ENCODE results near the gene PPP2R5B. TPM values are rescaled to one million over a fixed set of nuclear protein-coding genes. Genes with fewer than 3 reads are reported as not detected.

The PPP2R5B gene
- total RNA-seq, 1 experiment from 2014 or later = 1.8 TPM

DNA sequence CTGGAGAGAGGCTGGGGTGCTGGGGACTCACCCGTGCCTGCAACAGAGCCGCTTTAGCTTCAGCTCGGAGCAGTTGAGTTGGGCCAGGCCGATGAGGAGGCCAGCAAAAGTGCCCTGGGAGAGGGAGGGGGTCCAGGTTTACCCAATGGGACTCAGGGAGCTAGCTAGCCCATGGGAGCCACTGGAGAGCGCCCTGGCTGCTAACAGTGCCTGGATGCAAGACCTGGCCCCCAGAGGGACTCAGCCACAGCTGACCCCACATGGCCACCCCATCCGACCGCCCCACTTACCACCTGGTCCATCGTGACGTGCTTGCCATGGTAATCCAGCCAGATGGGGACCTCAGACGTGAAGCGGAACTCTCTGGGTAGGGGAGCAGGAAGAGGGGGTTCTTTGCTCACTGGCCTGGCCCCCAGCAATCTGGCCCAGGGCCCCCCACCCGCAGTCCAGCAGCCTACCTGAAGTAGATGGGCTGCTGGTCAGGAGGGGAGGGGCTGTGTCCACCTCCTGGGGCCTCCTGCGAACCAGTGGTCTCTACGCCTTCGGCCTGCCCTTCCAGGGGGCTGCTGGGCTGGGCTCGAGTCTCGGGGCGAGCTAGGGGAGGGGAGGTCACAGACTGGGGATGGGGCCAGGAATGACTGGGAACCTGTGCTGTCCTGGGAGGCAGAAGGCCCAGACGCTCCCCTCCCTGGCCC lies 27.0 kb upstream of the PPP2R5B start:
- Histone ChIP-seq H3K9ac (ENCODE audit: low read length) (no peak overlapping the region), H4K20me1 (ENCODE audit: insufficient read depth, low read depth, low read length) (no peaks in the 10 kb centered on the region), H3K4me1 (ENCODE audit: low read length) (peaks cover 4% of the 10 kb centered on the region; the same call in 1 of the 2 replicates), H3K9me2 (replicated peaks; ENCODE audit: insufficient read depth, low read length) (no peaks in the 10 kb centered on the region), H3K36me3 (ENCODE audit: insufficient read depth, low read length) (no peaks in the 10 kb centered on the region), H3K4me3 (ENCODE audit: low read length) (no peak overlapping the region), H3K9me3 (ENCODE audit: low read length) (no peaks in the 10 kb centered on the region), H3K27me3 (ENCODE audit: low read length) (no peaks in the 10 kb centered on the region), H3K4me2 (ENCODE audit: low read depth, low read length, poor library complexity, severe bottlenecking) (no peak overlapping the region), H3K79me2 (ENCODE audit: low read length) (no peaks in the 10 kb centered on the region), H2AFZ (ENCODE audit: low read length) (no peak overlapping the region), H3K27ac (ENCODE audit: low read length) (no peak overlapping the region)
- DNase-seq = no peak

DNA sequence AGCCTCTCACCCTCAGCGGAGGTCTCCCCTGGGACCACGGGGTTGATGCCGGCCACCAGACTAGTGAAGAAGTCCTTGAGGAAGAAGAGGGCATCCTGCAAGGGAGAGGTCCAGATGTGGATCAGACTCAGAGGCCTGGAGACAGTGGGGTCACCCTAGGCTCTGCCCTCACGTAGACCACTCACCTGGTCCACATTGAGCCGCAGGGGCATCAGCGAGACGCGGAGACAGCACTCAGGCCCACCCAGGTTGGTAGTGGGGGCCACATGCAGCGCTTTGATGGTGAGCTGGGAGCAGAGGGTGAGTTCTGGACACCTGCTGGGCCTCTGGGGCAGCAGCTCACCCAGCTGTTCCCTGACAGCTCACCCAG lies 26.4 kb upstream of the PPP2R5B start:
- Histone ChIP-seq H3K4me2 (ENCODE audit: low read depth, low read length, poor library complexity, severe bottlenecking) (no peak overlapping the region), H3K79me2 (ENCODE audit: low read length) (no peaks in the 10 kb centered on the region), H3K4me1 (ENCODE audit: low read length) (peaks cover 4% of the 10 kb centered on the region; the same call in 1 of the 2 replicates), H3K9me3 (ENCODE audit: low read length) (no peaks in the 10 kb centered on the region), H2AFZ (ENCODE audit: low read length) (no peak overlapping the region), H3K36me3 (ENCODE audit: insufficient read depth, low read length) (no peaks in the 10 kb centered on the region), H4K20me1 (ENCODE audit: insufficient read depth, low read depth, low read length) (no peaks in the 10 kb centered on the region), H3K9ac (ENCODE audit: low read length) (no peak overlapping the region), H3K4me3 (ENCODE audit: low read length) (no peak overlapping the region), H3K9me2 (replicated peaks; ENCODE audit: insufficient read depth, low read length) (no peaks in the 10 kb centered on the region), H3K27me3 (ENCODE audit: low read length) (no peaks in the 10 kb centered on the region), H3K27ac (ENCODE audit: low read length) (no peak overlapping the region)
- DNase-seq = no peak

DNA sequence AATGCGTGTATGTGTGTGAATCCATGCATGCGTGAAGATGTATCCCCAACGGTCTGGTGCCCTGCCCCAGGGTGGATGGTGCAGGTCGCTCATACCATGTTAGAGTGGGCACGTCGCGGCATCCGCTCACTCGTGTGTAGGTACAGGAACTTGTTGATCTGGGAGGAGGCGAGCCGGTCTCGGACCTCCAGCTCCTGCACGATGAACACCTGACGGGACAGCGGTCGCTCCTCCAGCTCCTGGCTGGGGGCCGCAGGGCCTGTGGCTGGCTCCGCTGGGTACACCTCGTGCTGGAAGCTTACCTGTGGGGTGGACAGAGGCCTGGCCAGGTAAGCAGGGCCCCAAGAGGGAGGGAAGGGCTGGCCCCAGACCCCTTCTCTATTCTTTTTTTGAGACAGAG lies 25.9 kb upstream of the PPP2R5B start:
- DNase-seq = no peak
- Histone ChIP-seq H3K4me2 (ENCODE audit: low read depth, low read length, poor library complexity, severe bottlenecking) (no peak overlapping the region), H2AFZ (ENCODE audit: low read length) (no peak overlapping the region), H3K36me3 (ENCODE audit: insufficient read depth, low read length) (no peaks in the 10 kb centered on the region), H3K4me1 (ENCODE audit: low read length) (peaks cover 4% of the 10 kb centered on the region; the same call in 1 of the 2 replicates), H3K27me3 (ENCODE audit: low read length) (no peaks in the 10 kb centered on the region), H3K9ac (ENCODE audit: low read length) (no peak overlapping the region), H3K79me2 (ENCODE audit: low read length) (no peaks in the 10 kb centered on the region), H4K20me1 (ENCODE audit: insufficient read depth, low read depth, low read length) (no peaks in the 10 kb centered on the region), H3K9me3 (ENCODE audit: low read length) (no peaks in the 10 kb centered on the region), H3K9me2 (replicated peaks; ENCODE audit: insufficient read depth, low read length) (no peaks in the 10 kb centered on the region), H3K4me3 (ENCODE audit: low read length) (no peak overlapping the region), H3K27ac (ENCODE audit: low read length) (no peak overlapping the region)

DNA sequence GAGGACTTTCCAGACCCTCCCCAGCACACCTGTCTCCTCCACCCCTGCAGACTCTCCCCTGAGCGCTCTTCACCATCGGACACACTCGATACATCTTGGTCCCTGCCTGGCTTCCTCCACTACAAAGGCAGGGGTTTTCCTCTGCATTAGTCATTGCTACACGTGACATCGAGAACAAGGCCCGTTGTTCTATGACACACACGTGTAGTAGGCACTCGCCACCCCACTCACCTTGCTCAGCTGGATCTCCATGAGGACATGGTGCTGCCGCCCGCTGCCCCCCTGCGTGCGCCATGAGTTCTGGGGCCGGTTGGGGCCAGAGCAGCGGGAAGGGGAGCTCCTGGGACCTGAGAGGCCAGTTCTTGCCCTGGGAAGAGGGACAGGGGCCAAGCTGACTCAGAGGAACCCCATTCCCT lies 24.2 kb upstream of the PPP2R5B start:
- H3K27me3 ChIP-seq (ENCODE audit: low read length) = no peaks in the 10 kb centered on the region
- no peak for DNase-seq

DNA sequence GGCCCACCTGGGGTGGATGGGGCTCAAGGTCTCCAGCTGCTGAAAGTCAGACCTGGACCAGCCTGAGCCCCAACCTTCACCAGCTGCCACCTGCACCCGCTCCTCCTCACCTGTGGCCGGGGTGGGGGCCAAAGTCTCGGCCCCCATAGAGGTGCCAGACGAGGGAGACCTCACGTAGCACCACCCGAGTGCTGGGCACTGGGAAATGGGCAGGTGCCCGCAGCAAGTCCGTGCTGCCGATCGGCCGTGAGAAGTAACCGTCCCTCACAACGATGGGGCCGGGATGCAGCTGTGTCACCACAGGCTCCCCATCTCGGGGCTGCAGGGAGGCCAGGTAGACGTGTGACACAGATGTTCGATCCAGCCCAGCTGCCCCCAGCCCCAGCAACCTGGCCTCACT lies 23.7 kb upstream of the PPP2R5B start:
- Histone ChIP-seq H3K27ac (ENCODE audit: low read length) (no peak overlapping the region), H3K4me2 (ENCODE audit: low read depth, low read length, poor library complexity, severe bottlenecking) (no peak overlapping the region), H3K4me1 (ENCODE audit: low read length) (no peaks in the 10 kb centered on the region)

More for the DNA sequence above, 24.2 kb upstream of the PPP2R5B start:
- Histone ChIP-seq H3K9me3 (ENCODE audit: low read length) (no peaks in the 10 kb centered on the region), H3K9ac (ENCODE audit: low read length) (no peak overlapping the region), H3K4me1 (ENCODE audit: low read length) (no peaks in the 10 kb centered on the region), H3K4me3 (ENCODE audit: low read length) (no peak overlapping the region), H3K4me2 (ENCODE audit: low read depth, low read length, poor library complexity, severe bottlenecking) (no peak overlapping the region), H4K20me1 (ENCODE audit: insufficient read depth, low read depth, low read length) (no peaks in the 10 kb centered on the region), H3K27ac (ENCODE audit: low read length) (no peak overlapping the region), H2AFZ (ENCODE audit: low read length) (no peak overlapping the region), H3K36me3 (ENCODE audit: insufficient read depth, low read length) (no peaks in the 10 kb centered on the region), H3K79me2 (ENCODE audit: low read length) (no peaks in the 10 kb centered on the region), H3K9me2 (replicated peaks; ENCODE audit: insufficient read depth, low read length) (no peaks in the 10 kb centered on the region)

DNA sequence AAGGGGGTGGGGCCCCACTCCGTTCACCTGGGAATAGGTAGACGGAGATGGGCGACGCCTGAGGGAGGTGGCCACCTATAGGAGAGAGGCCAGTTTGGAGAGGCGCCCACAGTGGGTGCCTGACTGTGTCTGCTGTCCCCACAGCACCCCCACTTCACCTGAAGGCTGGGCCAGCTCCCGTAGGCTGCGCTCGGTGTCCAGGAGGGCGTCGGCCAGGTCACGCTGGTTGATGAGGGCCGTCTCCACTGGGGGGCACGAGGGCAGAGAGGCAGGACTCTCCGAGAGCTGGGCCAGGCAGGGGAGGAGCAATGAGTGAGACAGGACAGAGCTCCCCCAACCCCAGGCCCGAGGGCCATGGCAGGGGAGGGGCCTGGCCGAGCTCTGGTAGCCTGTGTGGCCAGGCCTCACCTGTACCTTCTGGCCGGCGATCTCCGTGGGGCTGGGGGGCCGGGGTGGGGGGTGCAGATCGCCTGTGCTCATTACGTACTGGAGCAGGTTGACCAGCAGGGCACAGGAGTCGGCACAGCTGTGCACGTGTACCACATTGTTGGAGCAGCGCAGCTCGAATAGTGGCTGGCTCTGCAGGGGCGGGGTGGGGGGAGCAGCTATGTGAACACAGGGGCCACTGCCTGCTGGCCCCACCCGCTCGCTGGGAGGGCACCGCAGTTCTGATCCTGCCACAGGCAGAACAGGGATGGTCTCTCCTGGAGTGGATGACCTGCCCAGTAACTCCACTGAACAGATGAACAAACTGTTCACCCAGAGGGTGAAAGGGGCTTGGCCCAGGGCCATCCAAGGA lies 22.2 kb upstream of the PPP2R5B start:
- Histone ChIP-seq H4K20me1 (ENCODE audit: insufficient read depth, low read depth, low read length) (no peaks in the 10 kb centered on the region), H3K4me1 (ENCODE audit: low read length) (no peaks in the 10 kb centered on the region), H2AFZ (ENCODE audit: low read length) (no peak overlapping the region), H3K4me3 (ENCODE audit: low read length) (no peak overlapping the region), H3K27me3 (ENCODE audit: low read length) (no peaks in the 10 kb centered on the region), H3K27ac (ENCODE audit: low read length) (no peak overlapping the region), H3K4me2 (ENCODE audit: low read depth, low read length, poor library complexity, severe bottlenecking) (no peak overlapping the region), H3K36me3 (ENCODE audit: insufficient read depth, low read length) (no peaks in the 10 kb centered on the region), H3K9me2 (replicated peaks; ENCODE audit: insufficient read depth, low read length) (no peaks in the 10 kb centered on the region), H3K79me2 (ENCODE audit: low read length) (no peaks in the 10 kb centered on the region), H3K9ac (ENCODE audit: low read length) (no peak overlapping the region), H3K9me3 (ENCODE audit: low read length) (no peaks in the 10 kb centered on the region)
- no peak for DNase-seq

More for the DNA sequence above, 23.7 kb upstream of the PPP2R5B start:
- H3K27me3 ChIP-seq (ENCODE audit: low read length) = no peaks in the 10 kb centered on the region
- no peaks in the 10 kb centered on the region for H4K20me1 ChIP-seq (ENCODE audit: insufficient read depth, low read depth, low read length)
- DNase-seq = no peak
- H2AFZ ChIP-seq (ENCODE audit: low read length) = no peak overlapping the region
- no peaks in the 10 kb centered on the region for H3K9me3 ChIP-seq (ENCODE audit: low read length)
- H3K9me2 ChIP-seq (replicated peaks; ENCODE audit: insufficient read depth, low read length) = no peaks in the 10 kb centered on the region
- H3K79me2 ChIP-seq (ENCODE audit: low read length) = no peaks in the 10 kb centered on the region
- no peak overlapping the region for H3K4me3 ChIP-seq (ENCODE audit: low read length)
- no peak overlapping the region for H3K9ac ChIP-seq (ENCODE audit: low read length)
- no peaks in the 10 kb centered on the region for H3K36me3 ChIP-seq (ENCODE audit: insufficient read depth, low read length)

DNA sequence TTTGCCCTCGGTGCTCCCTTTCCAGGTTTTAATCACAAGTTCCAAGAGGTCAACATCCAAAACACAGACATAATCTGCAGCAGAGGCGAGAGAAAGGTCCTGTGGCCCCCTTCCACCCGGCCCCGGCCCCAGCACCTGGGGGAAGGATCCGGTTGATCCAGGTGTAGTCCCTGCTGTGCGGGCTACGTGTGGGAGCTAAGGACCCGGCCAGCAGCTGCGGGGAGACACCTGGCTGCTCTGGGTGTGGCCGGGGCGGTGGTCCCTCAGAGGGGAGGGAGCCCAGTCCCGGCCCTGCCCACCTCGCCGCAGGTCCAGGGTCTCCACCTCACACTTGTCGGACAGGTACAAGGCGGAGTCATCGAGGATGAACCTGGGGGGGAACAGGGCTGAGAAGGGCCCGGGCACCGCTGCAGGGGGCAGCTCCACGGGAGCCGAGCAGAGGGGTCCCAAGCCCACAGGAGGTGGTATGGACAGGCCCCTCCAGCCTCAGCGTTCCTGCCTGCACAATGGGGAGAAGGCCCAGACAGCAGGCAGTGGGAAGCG lies 21.1 kb upstream of the PPP2R5B start:
- Histone ChIP-seq H3K79me2 (ENCODE audit: low read length) (no peaks in the 10 kb centered on the region), H4K20me1 (ENCODE audit: insufficient read depth, low read depth, low read length) (no peaks in the 10 kb centered on the region), H3K4me1 (ENCODE audit: low read length) (no peaks in the 10 kb centered on the region), H3K9me2 (replicated peaks; ENCODE audit: insufficient read depth, low read length) (no peaks in the 10 kb centered on the region), H3K27me3 (ENCODE audit: low read length) (no peaks in the 10 kb centered on the region), H3K9me3 (ENCODE audit: low read length) (no peaks in the 10 kb centered on the region), H3K4me2 (ENCODE audit: low read depth, low read length, poor library complexity, severe bottlenecking) (no peak overlapping the region), H3K27ac (ENCODE audit: low read length) (no peak overlapping the region), H3K9ac (ENCODE audit: low read length) (no peak overlapping the region), H2AFZ (ENCODE audit: low read length) (no peak overlapping the region), H3K4me3 (ENCODE audit: low read length) (no peak overlapping the region), H3K36me3 (ENCODE audit: insufficient read depth, low read length) (no peaks in the 10 kb centered on the region)
- no peak for DNase-seq

DNA sequence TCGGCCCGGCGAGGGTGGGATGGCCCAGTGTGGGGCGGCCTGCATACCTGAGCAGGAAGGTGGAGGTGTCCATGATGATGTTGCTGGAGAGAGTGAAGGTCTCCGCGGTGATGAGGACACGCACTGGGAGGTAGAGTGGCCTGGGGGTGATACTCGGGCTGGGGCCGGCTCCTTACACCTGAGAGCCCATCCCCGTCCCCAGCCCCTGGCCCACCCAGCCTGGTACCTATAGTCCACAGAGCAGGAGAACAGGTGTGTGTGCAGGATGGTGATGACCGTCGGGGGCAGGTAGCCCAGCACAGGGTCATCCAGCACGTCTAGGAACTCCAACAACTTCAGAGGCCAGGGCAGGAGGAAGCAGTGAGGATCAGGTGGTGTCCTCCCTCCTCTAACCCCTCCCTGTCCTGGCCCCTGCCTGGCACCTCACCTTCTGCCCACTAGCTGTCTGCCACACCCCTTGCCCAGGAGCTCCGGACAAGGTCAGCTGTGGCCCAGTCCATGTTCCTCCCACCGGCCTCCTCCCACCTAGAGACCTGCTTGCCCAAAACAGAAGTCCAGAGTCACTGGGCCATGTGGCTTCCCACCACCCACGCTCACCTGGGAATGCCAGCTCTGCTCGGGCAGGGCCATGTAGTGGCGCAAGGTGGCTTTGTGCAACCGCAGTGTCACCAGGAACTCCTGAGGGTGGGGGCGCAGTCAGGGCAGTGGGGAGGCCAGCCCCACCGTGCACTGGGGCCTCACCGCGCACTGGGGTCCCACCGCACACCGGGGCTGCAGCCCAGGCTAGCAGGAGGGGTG lies 18.8 kb upstream of the PPP2R5B start:
- Histone ChIP-seq H4K20me1 (ENCODE audit: insufficient read depth, low read depth, low read length) (no peaks in the 10 kb centered on the region), H3K79me2 (ENCODE audit: low read length) (no peaks in the 10 kb centered on the region), H3K9me3 (ENCODE audit: low read length) (no peaks in the 10 kb centered on the region), H3K36me3 (ENCODE audit: insufficient read depth, low read length) (no peaks in the 10 kb centered on the region), H3K27ac (ENCODE audit: low read length) (no peak overlapping the region), H3K4me2 (ENCODE audit: low read depth, low read length, poor library complexity, severe bottlenecking) (no peak overlapping the region), H3K4me1 (ENCODE audit: low read length) (no peaks in the 10 kb centered on the region), H3K27me3 (ENCODE audit: low read length) (no peaks in the 10 kb centered on the region), H3K9me2 (replicated peaks; ENCODE audit: insufficient read depth, low read length) (no peaks in the 10 kb centered on the region), H3K4me3 (ENCODE audit: low read length) (no peak overlapping the region), H2AFZ (ENCODE audit: low read length) (no peak overlapping the region), H3K9ac (ENCODE audit: low read length) (no peak overlapping the region)
- DNase-seq = no peak
